Karpas-422 (cell line): ENCODE results near the gene RPL31. TPM values are rescaled to one million over a fixed set of nuclear protein-coding genes. Genes with fewer than 3 reads are reported as not detected.

Experiments used
- DNase-seq: peaks from one replicate; pipeline ENCODE4 v3.0.0-alpha.2; 2015
- H2AFZ ChIP-seq: fragments of 200-600 bp; sonication (generic); 2 replicates; pipeline ENCODE4 v1.6.1; 2014; ENCODE audit warnings: antibody characterized with exemption, low read length, mixed read lengths
- H3K27ac ChIP-seq: fragments of 200-600 bp; sonication (generic); 2 replicates; pipeline ENCODE4 v1.5.1; 2014; ENCODE audit warnings: mild to moderate bottlenecking, low read length, moderate library complexity
- H3K27me3 ChIP-seq: fragments of 200-600 bp; sonication (generic); 2 replicates; pipeline ENCODE4 v1.6.1; 2014; ENCODE audit warnings: low read length, mixed read lengths
- H3K36me3 ChIP-seq: fragments of 200-600 bp; sonication (generic); 2 replicates; pipeline ENCODE4 v1.6.1; 2014; ENCODE audit warnings: low read length, mixed read lengths; ENCODE audit not compliant: insufficient read depth
- H3K4me1 ChIP-seq: fragments of 200-600 bp; sonication (generic); 2 replicates; pipeline ENCODE4 v1.6.1; 2014; ENCODE audit warnings: mild to moderate bottlenecking, low read length, mixed read lengths
- H3K4me2 ChIP-seq: fragments of 200-600 bp; sonication (generic); 2 replicates; pipeline ENCODE4 v1.6.1; 2014; ENCODE audit warnings: low read length, low read depth, mild to moderate bottlenecking; ENCODE audit not compliant: poor library complexity, severe bottlenecking
- H3K4me3 ChIP-seq: fragments of 200-600 bp; sonication (generic); 2 replicates; pipeline ENCODE4 v1.5.1; 2014; ENCODE audit warnings: mild to moderate bottlenecking, antibody characterized with exemption, low read length, mixed read lengths
- H3K79me2 ChIP-seq: fragments of 200-600 bp; sonication (generic); 2 replicates; pipeline ENCODE4 v1.6.1; 2014; ENCODE audit warnings: mild to moderate bottlenecking, low read length, mixed read lengths
- H3K9ac ChIP-seq: fragments of 200-600 bp; sonication (generic); 2 replicates; pipeline ENCODE4 v1.6.0; 2014; ENCODE audit warnings: low read length
- H3K9me2 ChIP-seq: fragments of 200-600 bp; sonication (generic), shearing (Covaris generic); replicated peaks from 2 replicates; pipeline ENCODE4 v1.6.0; 2014; ENCODE audit warnings: mild to moderate bottlenecking, low read length, moderate library complexity; ENCODE audit not compliant: insufficient read depth
- H3K9me3 ChIP-seq: fragments of 300-700, 200-600 bp; sonication (generic); 2 replicates; pipeline ENCODE4 v1.6.1; 2014; ENCODE audit warnings: low read length, mixed read lengths
- H4K20me1 ChIP-seq: fragments of 200-600 bp; sonication (generic); 2 replicates; pipeline ENCODE4 v1.6.1; 2014; ENCODE audit warnings: mild to moderate bottlenecking, antibody characterized with exemption, low read length, low read depth; ENCODE audit not compliant: insufficient read depth
- total RNA-seq: library from RNA; depleted of rRNA; stranded (reverse); fragments of >200 nt; shearing (Covaris generic); gene quantifications from 2 replicates; pipeline ENCODE4 v1.2.3, GENCODE V29; 2014; ENCODE audit warnings: low replicate concordance

Gene RPL31
- total RNA-seq, 1 experiment from 2014 or later: 1,797 TPM

DNA sequence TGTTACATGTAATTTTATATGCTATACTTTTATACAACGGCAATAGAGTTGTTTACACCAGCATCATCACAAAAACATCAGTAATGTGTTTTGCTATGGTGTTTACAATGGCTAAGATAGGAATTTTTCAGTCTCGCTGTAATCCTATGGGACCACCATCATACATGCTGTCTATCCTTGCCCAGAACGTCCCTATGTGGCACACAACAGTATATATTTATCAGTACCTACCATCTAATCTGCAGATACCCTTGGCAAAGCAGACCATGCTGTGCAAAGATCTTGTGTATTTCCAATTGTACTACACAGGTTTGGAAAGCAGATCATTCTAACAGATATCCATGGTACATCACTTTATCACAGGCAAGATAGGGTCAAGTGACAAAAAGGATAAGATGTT lies 15.3 kb downstream of the RPL31 start:
- H3K27ac ChIP-seq: no peak overlapping the region
- H3K9me3 ChIP-seq: no peaks in the 10 kb centered on the region
- DNase-seq: no peak
- H3K4me1 ChIP-seq: no peaks in the 10 kb centered on the region
- H3K9ac ChIP-seq: no peak overlapping the region
- H3K27me3 ChIP-seq: no peaks in the 10 kb centered on the region
- H3K4me3 ChIP-seq: no peak overlapping the region
- H2AFZ ChIP-seq: no peak overlapping the region
- no peaks in the 10 kb centered on the region for H3K79me2 ChIP-seq
- no peaks in the 10 kb centered on the region for H3K9me2 ChIP-seq
- H3K36me3 ChIP-seq: no peaks in the 10 kb centered on the region
- no peak overlapping the region for H3K4me2 ChIP-seq
- H4K20me1 ChIP-seq: no peaks in the 10 kb centered on the region

DNA sequence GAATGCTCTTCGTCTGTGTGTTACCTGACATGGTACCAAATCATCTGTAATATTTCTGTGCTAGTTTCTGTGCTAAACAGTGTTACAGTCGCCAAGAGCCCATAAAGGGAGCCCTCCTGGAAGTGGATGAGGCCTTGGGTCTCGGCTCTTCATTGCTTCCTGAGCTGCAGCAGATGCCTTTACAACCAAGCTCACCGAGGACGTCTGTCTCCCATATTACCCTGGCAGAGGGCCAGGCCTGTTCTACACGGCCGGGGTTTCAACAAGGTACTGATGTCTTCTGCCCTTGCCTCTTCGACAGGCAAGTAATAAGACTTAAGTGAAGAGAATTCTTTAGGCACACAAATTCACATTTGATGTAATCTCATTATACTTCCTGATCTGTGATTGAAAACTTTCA lies 16.8 kb downstream of the RPL31 start:
- no peaks in the 10 kb centered on the region for H3K9me3 ChIP-seq
- no peak overlapping the region for H2AFZ ChIP-seq
- no peak for DNase-seq
- no peaks in the 10 kb centered on the region for H3K36me3 ChIP-seq
- H3K9me2 ChIP-seq: no peaks in the 10 kb centered on the region
- H3K27ac ChIP-seq: no peak overlapping the region
- H3K4me3 ChIP-seq: no peak overlapping the region
- no peaks in the 10 kb centered on the region for H3K79me2 ChIP-seq
- no peak overlapping the region for H3K4me2 ChIP-seq
- no peaks in the 10 kb centered on the region for H4K20me1 ChIP-seq
- no peaks in the 10 kb centered on the region for H3K27me3 ChIP-seq
- no peaks in the 10 kb centered on the region for H3K4me1 ChIP-seq
- no peak overlapping the region for H3K9ac ChIP-seq

DNA sequence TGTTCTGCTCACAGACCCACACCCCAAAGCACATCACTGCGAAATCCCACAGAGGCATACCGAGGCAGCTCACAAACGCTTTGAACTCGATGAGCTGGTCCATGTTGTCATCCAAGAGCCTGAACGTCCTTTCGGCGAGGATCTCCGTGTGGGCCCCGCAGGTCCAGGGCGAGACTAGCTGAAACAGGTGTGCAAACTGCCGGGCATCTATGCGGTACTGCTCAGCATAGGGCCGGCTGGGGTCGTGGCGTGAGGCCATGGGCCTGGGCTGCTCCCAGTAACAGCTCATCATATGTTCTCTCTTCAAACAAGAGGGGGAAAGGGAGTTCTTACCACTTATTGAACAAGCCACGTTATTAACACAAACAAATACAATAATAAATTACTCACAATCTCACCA lies 20.1 kb downstream of the RPL31 start:
- Histone ChIP-seq H3K9ac (no peak overlapping the region), H3K27me3 (no peaks in the 10 kb centered on the region), H3K9me2 (no peaks in the 10 kb centered on the region), H4K20me1 (no peaks in the 10 kb centered on the region), H3K79me2 (no peaks in the 10 kb centered on the region), H3K27ac (no peak overlapping the region), H3K9me3 (no peaks in the 10 kb centered on the region), H3K4me2 (no peak overlapping the region), H3K36me3 (no peaks in the 10 kb centered on the region), H3K4me1 (no peaks in the 10 kb centered on the region), H2AFZ (no peak overlapping the region), H3K4me3 (no peak overlapping the region)
- DNase-seq: no peak

DNA sequence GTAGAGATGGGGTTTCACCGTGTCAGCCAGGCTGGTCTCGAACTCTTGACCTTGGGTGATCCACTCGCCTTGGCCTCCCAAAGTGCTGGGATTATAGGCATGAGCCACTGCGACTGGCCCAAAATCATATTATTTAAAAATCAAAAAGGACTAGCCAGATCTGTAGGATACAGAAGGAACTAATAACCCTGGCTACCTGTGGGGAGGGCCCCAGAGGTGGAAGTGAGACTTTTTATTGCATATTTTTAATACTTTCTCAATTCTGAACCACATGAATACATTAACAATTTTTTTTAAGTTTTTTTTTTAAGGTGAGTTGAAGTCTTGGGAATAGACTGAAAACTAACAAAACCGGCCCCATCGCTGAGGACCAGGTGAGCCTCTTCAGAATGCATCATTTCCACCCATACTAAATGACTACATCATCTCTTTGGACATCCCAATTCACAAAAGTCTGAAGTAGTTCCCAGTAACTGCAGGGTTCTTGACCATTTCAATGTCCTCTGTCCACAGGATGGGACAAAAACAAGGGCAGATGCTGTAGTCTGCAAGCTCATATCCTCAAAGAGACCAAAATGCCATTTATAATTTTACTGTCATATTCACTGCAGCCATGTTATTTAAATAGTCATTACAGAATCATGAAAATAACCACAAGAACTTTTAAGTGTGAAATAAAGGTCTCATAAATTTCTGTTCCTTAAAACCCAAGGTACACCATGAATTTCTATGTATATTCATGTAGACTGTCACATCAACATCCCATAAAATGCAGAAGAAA lies 21.4 kb downstream of the RPL31 start:
- Histone ChIP-seq H3K4me2 (no peak overlapping the region), H3K9ac (no peak overlapping the region), H3K9me2 (no peaks in the 10 kb centered on the region), H2AFZ (no peak overlapping the region), H3K27ac (no peak overlapping the region), H3K4me1 (no peaks in the 10 kb centered on the region), H4K20me1 (no peaks in the 10 kb centered on the region), H3K79me2 (no peaks in the 10 kb centered on the region), H3K36me3 (no peaks in the 10 kb centered on the region), H3K4me3 (no peak overlapping the region), H3K9me3 (no peaks in the 10 kb centered on the region), H3K27me3 (no peaks in the 10 kb centered on the region)
- no peak for DNase-seq

DNA sequence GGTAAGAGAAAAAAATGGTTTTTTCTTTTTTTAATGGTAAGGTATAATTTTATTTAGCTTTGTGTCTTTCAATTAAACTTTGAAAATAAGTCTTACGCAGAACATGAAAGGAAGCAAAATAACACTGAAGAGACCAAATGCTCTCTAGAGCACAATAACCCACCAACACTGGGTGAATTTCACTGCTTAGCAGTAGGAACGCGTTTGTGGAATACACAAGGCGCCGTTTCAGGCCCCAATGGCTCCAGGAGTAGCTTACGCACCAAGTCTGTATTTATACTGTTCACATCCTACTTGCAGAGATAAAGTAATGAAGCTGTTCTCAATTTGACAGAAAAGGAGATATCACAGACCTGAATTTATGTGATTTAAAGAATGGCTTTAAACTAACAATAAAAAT lies 23.5 kb downstream of the RPL31 start:
- Histone ChIP-seq H3K4me2 (no peak overlapping the region), H2AFZ (no peak overlapping the region), H3K27ac (no peak overlapping the region), H3K9me2 (no peaks in the 10 kb centered on the region), H3K9me3 (no peaks in the 10 kb centered on the region), H3K27me3 (no peaks in the 10 kb centered on the region), H3K79me2 (no peaks in the 10 kb centered on the region), H3K9ac (no peak overlapping the region), H4K20me1 (no peaks in the 10 kb centered on the region), H3K36me3 (no peaks in the 10 kb centered on the region), H3K4me1 (peaks cover 6% of the 10 kb centered on the region), H3K4me3 (no peak overlapping the region)
- no peak for DNase-seq

- Histone ChIP-seq H4K20me1 (no peaks in the 10 kb centered on the region), H3K79me2 (no peaks in the 10 kb centered on the region), H2AFZ (no peak overlapping the region), H3K27ac (no peak overlapping the region), H3K4me3 (no peak overlapping the region), H3K27me3 (no peaks in the 10 kb centered on the region), H3K4me2 (no peak overlapping the region), H3K36me3 (no peaks in the 10 kb centered on the region), H3K9ac (no peak overlapping the region), H3K9me2 (no peaks in the 10 kb centered on the region), H3K4me1 (peaks cover 7% of the 10 kb centered on the region), H3K9me3 (no peaks in the 10 kb centered on the region)
- no peak for DNase-seq
Observed at GRCh38 chr2:101026253-101026701, 24.2 kb downstream of the RPL31 start.

- Histone ChIP-seq H3K9ac (no peak overlapping the region), H3K27ac (no peak overlapping the region), H3K79me2 (no peaks in the 10 kb centered on the region), H3K9me3 (no peaks in the 10 kb centered on the region), H2AFZ (no peak overlapping the region), H3K36me3 (no peaks in the 10 kb centered on the region), H3K4me3 (no peak overlapping the region), H3K4me2 (no peak overlapping the region), H4K20me1 (no peaks in the 10 kb centered on the region), H3K9me2 (no peaks in the 10 kb centered on the region), H3K27me3 (no peaks in the 10 kb centered on the region), H3K4me1 (peaks cover 7% of the 10 kb centered on the region)
- DNase-seq: no peak
Observed at GRCh38 chr2:101026923-101027469, 24.9 kb downstream of the RPL31 start.

- no peak overlapping the region for H2AFZ ChIP-seq
- no peaks in the 10 kb centered on the region for H3K36me3 ChIP-seq
- no peaks in the 10 kb centered on the region for H3K27me3 ChIP-seq
- no peak overlapping the region for H3K4me2 ChIP-seq
- no peaks in the 10 kb centered on the region for H4K20me1 ChIP-seq
- no peak overlapping the region for H3K9ac ChIP-seq
- H3K9me3 ChIP-seq: no peaks in the 10 kb centered on the region
- H3K27ac ChIP-seq: no peak overlapping the region
- H3K4me3 ChIP-seq: no peak overlapping the region
- H3K9me2 ChIP-seq: no peaks in the 10 kb centered on the region
- no peaks in the 10 kb centered on the region for H3K79me2 ChIP-seq
- no peak for DNase-seq
- H3K4me1 ChIP-seq: peaks cover 7% of the 10 kb centered on the region
Observed at GRCh38 chr2:101027852-101028251, 25.8 kb downstream of the RPL31 start.
